Stimulated activated CD4-positive, alpha-beta T cell treated with anti-CD3 and anti-CD28 coated beads, Interleukin-2, amount 100 ng/mL, for 48 hours (primary cell): ENCODE measurements around the gene STON1.
"Not testable (repeated sequence)": the region's sequence is repeated elsewhere in the genome, so short reads cannot be mapped to it uniquely, and the experiment has no call there.

Experiments
- DNase-seq, 2 donors: peaks; one replicate each; pipeline ENCODE4 v3.0.0-alpha.2; 2020

STON1 gene

DNA sequence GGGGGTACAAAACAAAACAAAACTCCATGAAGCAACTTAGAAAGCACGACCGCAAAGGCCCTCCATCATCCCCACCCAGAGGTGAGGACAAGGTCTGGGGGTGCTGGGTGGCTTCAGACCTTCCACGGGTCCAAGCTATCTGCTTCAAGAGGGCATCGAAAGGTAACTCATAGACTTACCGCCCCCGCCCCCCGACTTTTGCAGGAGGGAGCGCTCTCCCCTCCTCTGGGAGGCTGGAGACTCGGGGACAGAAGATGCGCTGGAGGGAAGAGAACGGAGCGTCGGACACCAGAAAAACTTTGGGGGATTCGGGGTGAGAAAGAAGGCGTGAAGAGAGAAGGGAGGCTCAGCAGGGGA, 300 bp upstream of the STON1 start:
- DNase-seq, result no peak

DNA sequence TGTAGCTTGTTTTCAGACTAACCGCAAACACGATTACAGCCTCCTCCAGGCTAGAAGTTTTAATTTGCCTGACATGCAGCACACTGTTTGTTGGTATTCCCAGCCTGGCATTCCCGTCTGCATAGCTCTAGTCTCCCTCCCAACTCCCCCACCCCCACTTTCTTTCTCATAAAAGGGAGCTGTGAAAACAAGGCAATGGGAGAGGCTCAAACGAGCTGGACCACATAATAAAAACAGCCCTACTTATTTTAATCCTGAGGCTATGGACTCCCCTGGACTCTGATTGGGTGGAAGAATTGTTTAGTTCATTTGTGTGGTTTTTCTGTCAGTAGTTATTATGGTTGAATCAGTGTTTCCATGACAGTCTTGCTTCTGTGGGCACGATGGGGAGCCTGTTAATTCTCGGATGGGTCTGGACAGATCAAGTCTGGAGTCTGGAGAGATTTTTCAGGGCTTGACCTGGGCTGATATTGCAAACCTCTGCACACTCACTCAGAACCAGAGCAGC, 1.2 kb downstream of the STON1 start:
- DNase-seq, result no peak

DNA sequence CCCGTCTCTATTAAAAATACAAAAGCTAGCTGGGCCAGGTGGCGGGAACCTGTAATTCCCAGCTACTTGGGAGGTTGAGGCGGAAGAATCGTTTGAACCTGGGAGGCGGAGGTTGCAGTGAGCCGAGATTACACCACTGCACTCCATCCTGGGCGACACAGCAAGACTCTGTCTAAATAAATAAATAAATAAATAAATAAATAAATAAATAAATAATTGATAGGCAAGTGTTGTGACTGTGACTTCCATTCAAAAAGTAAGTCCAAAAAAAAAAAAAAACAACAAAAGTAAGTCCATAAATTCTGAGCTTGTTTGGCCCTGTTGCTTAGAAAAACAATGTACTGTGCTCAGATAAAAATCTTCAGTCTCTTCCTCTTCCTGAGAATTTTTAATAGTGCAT, 2.2 kb downstream of the STON1 start:
- no peak for DNase-seq

DNA sequence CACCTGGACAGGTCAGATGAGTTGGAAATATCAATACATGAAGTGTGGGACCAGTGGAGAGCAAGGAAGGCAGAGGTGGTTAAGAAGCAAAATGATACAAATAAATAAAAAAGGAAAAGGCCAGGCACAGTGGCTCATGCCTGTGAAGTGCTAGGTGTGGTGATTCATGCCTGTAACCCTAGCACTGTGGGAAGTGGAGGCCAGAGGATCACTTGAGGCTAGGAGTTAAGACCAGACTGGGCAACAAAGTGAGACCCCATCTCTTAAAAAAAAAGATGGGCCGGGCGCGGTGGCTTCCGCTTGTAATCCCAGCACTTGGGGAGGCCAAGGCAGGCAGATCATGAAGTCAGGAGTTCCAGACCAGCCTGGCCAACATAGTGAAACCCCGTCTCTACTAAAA, 2.9 kb downstream of the STON1 start:
- DNase-seq, result no peak

DNA sequence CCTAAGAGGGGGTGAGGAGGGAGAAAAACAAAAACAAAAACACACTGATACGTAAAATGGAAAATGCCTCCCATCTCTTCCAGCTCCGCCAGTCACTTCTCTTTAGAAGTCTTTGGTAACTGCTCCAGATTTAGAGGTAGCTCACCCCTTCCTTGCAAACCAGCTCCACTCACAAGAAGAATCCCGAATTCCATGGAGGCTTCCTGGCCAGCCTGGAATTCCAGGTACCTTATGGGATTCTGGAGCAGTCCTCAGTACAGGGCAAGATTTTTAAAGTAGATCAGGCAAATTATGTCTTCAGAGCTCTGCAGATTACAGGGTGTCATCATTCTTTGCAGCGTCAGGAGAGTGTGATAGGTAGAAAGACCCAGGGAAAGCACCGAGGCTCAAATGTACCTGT, 4.8 kb downstream of the STON1 start:
- no peak for DNase-seq

DNA sequence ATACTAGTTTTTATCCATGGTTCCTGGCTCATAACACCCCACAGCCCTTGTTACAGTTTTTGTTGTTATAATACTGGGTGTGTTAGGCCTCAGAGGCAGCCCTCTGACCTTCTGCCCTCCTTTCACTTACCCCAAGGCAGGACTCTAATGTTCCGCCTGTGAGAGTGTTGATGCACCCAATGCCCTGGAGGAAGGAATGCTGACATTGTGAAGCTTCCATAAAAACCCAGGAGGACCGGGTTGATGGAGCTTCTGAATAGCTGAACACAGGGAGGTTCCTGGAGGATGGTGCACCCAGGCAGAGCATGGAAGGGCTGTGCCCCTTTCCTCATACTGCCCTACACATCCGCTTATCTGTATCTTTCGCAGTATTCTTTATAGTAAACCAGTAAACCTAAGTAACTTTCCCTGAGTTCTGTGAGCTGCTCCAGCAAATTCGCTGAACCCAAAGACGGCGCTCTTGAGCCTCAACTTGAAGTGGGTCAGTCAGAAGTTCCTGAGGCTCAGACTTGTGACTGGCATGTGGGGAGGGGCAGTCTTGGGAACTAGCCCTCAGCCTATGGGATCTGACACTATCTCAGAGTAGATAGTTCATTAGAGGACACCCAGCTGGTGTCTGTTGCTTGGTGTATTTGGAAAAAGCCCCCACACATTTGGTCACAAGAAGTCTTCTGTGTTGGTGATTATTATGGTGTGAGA, 10.4 kb downstream of the STON1 start:
- DNase-seq, result no peak

DNA sequence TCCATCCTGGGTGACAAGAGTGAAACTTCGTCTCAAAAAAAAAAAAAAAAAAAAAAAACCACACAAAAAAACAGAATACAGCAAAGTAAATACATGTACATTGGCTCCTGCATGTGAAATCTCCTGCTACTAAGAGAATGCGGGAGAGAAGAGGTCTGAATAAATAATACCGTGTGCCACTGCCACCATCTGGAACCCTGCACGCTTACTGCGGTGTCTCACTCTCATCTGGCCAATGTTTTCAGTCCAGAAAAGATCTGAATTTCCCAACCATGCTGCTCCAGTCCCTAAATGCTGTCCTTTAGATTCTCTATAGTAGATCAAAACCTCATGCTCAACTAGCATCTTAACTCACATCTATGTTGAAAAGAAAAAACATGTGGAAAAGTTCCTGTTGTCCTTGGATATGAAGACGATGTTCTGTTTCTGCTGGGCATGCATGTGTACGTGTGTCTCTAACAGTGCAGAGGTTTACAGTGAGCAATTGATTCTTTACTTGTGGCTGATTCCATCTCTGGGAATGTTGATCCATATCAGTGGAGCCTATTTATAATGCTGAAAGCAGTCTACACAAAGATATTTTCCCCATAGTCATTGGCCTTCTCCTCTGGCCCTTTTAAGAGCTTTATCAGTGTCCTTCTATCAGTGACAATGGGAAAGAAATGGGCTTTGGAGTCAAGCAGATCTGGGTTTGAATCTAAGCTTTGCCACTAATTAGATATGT, 11.9 kb downstream of the STON1 start:
- no peak for DNase-seq

DNA sequence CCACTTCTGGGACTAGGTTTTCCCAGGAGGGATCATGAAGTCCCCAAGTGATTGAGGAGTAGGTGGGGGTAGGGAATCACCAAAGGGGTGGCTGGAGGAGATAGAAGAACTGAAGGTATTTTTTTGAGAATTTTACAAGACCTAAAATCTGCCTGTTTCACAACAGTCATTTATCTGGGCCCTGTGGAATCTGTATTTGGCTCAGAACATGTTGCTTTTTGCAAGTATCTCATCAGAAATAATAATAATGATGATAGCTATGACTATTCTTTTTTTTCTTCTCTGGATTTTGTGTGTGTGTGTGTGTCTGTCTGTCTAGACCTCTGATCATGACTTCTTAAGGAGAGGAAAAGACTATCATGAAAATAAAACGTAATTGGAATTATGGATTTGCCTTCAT, 13.9 kb downstream of the STON1 start:
- DNase-seq, result no peak

DNA sequence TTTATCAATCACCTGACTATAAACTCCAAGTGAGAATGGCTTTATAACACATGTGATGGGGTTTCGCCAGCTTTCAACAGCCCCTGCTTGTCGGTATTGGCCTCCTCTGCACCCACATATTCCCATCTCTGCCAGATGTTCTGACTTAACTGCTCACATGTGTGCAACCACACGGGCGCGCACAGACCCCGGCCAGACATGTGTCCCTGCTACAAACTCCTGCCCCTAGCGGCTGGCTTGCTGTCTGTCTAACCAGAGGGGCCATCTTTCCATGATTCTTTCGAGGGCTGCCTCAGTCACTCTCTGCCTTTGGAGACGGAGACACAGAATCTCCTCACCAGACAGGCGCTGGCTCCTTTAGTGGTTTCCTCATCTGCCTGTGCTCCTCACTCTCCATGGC, 15.3 kb downstream of the STON1 start:
- DNase-seq, result no peak

DNA sequence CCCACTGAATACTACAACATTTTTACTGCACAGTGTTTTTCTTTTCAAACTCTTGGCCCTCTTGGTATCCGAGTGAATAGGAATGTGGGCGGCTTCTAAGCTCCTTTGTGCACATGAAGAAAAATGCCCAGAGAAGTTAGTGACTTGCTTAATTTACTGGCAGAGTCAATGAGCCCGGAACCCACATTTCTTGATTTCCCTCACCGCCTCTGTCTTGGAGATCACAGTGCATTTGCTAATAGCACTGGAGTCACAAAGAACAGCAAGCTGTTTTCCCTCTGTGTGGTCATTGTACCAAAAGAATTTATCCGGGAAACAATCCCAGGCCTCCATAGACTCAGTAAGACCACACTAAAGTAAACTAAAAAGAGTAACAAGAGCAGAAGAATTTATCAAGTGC, 18.9 kb downstream of the STON1 start:
- no peak for DNase-seq

DNA sequence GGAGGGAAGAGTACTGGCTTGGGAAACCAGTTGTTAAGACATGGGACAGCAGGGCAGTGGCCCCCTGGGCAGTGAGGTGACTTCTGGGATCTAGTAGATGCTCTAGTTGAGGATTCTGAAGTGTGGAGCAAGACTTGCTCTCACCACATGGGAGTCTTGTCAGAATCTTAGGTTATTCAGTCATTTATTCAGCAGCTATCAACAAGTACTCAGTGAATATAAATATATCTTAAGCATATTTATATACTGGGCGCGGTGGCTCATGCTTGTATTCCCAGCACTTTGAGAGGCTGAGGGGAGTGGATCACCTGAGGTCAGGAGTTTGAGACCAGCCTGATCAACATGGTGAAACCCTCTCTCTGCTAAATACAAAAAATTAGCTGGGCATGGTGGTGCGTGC, 20.0 kb downstream of the STON1 start:
- DNase-seq, result no peak

DNA sequence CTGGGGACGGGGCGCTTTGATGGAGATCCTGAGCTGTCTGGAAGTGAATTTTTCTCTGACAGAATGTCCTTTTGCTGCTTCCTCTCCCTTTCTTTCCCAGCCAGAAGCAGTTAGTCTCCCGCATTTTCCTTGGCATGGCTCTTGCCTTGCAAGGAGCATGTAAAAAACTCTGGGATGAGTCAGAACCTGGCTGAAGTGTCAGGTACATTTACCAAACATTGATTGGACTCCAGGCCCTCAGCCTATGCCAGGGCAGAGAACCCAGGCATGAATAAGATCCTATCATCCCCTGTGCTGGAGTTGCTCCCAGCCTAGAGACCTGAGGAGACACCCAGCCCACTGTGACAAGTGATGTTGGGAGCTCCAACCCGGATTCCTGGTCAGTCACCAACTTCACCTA, 21.6 kb downstream of the STON1 start:
- no peak for DNase-seq

DNA sequence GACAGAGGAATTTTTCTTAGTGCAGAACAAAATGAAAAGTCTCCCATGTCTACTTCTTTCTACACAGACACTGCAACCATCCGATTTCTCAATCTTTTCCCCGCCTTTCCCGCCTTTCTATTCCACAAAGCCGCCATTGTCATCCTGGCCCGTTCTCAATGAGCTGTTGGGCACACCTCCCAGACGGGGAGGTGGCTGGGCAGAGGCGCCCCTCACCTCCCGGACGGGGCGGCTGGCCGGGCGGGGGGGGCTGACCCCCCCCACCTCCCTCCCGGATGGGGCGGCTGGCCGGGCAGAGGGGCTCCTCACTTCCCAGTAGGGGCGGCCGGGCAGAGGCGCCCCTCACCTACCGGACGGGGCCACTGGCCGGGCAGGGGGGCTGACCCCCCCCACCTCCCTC, 25.1 kb downstream of the STON1 start:
- DNase-seq, result not testable (repeated sequence)

DNA sequence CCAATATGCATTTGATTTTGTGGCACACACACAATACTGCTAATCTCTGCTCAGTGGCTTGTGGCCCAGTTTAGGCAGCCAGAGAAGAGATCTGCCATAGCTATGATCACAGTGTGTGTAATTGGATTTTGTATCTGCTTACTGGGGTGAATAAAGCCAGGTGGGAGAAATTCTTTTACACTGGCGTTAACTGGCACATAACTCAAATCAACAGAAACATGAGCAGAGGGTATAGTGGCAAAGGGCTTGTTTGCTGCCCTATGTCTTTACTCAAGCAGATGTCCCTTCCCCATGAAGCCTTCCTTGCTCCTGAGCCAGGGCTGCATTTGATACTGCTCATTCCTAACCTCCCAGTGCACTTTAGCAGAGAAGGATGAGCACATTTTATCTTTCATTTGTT, 28.5 kb downstream of the STON1 start:
- no peak for DNase-seq

DNA sequence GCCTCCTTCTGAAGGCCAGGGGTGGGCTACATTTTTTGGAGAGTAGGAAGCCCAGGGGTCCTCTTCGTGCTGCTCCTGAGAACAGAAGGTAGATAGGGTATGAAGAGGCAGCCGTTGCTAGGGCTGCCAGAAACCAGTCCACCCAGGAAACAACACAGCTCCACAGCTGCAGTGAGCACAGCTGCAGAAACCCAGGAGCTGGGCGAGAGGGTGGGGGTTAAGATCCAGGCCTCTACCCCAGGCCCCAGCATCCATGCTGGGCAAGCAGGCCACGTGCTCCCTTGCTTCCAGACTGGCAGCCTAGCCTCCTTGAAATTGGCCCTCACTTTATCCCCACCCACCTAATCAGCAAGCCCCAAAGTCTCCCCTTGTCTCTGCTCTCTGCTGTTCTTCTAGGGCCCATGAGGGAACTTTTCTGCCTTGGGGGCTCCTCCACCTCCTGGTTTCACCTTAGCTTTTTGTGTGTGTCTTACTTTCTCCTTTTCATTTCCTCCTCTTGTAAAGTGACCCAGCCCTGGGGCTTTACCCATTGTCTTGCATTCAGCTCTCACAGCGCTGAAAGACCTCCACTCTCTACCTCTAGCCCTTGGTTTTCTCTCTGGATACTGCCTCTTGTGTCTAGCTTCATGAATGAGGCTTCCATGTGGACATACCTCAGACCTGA, 30.7 kb downstream of the STON1 start:
- no peak for DNase-seq

DNA sequence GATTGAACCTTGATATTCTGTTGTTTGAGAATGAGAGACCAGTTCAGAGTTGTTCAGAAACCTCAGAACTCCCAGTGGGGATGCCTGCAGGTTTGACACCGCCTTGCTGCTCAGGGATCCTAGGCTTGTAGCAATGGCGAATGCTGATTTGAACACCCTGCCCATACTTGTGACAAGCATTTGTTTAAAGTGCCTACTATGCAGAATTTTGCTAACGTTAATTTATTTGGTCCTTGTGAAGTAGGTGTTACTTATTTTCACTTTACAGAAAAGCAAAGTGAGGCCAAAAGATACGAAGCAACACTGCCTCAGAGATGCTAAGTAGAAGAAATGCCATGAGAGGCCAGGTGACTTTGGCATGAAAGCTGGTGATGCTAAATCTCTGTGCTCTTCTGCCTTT, 32.3 kb downstream of the STON1 start:
- no peak for DNase-seq

DNA sequence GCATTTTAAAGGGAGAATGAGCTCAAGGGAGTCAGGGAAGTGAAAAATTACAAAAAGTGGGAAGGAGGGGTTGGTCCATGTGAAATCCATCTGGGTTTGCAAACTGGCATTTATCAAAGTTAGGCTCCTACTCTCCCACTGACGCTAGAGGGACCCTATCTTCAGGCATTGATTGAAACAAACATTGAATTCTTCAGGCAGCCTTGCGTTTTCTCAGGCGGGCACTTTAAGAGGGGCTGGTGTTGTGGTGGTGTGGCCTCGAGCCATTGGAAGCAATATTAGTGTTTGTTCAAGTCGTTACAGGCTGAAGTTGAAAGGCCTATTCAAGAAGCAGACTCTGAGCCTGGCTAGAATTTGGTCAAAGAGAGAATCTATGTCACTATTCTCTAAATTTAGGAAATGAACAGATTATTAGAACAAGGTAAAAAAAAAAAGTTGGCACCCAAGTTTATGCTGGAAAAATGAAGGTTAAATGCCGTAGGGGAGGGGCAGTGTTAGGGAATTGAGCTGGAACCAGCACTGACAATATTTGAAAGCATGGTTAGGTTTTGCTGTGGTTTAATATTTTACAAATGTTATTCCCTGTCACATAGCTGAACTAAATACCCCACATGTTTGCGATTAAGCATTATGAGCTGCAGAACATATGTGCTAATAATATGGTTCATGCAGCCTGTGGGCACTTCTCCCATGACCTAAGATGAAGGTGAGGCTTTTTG, 36.8 kb downstream of the STON1 start:
- DNase-seq, result no peak

DNA sequence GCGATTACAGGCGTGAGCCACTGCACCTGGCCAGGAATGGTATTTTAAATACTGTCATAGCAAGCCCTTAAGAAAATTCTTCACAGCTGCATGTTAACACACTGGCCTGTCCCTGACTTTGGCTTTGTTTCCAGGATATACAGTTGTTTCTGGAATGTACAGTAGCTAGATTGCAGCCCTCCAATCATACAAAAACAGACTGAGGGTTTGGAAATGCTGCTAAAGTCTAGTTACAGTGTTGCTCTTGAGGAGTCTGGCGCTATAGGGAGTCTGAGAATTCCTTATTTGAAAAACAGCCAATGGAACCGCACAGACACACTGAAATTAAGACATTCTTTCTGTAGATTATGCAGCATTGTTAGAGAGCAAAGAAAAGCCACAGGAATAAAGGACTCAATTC, 37.7 kb downstream of the STON1 start:
- DNase-seq, result no peak

DNA sequence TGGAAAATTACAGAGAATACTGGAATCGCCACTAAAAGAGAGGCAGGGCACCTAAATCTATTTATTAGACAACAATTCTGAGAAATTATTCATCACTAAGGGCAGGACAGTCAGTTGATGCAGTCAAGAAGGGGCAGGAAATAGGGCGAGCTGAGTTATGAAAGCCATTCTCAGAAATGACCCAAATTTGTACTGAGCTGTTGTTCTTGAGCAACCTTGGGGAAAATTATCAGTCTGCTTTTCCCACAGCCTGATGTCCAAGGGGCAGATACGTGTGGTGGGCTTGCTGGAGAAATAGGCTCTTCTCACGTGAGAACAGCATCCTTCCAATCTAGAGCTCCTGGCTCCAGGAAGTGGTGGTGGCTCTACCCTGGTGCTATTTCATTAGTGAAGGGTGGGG, 38.6 kb downstream of the STON1 start:
- no peak for DNase-seq

DNA sequence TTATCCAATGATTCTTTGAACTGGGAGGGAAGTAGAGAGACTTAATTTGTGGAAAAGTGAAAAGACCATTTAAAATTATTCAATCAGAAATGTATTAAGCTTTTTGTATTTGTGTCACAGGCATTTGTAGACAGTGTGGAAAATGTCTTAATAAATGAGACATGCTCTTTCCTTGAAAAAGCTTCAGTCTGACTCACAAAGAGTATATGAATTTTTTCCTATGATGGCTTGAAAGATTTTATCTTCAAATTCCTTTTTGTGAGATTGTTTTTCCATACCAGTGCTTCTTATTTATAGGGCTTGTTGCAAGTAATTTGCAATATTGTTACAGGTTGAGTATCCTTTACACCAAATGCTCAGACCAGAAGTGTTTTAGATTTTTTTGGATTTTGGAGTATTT, 39.5 kb downstream of the STON1 start:
- no peak for DNase-seq

DNA sequence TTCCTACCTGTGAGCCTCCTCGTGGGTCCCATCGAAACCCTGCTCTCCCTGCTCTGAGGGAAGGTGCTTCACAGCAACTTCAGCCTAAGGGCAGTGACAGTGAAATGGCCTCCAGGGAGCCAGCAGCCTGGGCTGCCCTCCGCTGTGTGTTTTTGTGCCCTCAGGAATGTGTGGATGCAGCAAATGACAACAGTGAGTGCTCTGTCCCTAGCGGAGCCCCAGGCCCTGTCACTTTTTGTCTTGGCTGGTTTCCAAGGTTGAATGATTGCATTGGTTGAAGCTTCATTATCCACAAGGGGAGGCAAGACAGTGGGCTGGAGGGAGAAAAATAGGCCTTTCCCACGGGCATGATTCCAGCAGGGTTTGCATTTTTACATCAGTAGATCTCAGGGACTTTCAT, 42.9 kb downstream of the STON1 start:
- no peak for DNase-seq

DNA sequence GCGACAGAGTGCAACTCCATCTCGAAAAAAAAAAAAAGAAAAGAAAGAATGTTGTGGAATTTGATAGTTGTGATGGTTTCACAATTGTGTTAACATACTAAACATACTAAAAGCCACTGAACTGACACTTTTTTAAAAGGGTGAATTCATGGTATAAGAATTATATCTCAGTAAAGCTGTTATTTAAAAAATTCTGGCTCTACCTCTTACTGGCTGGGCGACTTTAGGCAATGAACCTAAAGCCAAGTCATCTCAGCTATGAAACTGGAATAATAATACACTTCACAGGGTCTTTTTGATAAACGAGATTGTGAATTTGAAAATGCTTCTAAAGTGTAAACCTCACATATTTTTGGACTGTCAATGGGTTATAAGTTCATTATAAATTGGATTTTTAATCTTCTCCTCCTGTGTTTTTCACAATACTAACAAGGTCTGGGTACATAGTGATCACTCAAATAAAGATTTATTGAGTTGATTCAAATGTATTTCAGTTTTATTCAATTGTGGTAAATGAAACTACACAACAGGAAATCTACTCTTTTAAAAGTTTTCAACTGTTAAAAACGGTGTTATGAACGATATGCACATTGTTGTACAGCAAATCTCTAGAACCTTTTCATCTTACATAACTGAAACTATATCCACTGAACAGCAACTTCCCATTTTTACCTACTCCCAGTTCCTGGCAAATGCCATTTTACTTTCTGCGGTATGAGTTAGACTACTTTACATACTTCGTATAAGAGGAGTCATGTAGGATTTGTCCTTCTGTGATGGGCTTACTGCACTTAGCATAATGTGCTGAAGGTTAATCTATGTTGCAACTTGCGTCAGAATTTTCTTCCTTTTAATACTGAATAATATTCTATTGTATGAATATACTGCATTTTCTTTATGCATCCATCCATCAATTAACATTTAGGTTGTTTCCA, 44.7 kb downstream of the STON1 start:
- DNase-seq, result no peak
